GM12878 (cell line): ENCODE results near the gene ZBTB21. TPM values are rescaled to one million over a fixed set of nuclear protein-coding genes. Genes with fewer than 3 reads are reported as not detected.

ENCODE experiments used
- ATAC-seq: fragments of 200-7000 bp; cut with Tn5 transposase; 3 replicates; pipeline ENCODE4 v1.9.1; 2020; ENCODE audit warnings: mild to moderate bottlenecking, moderate library complexity
- BruUV-seq: library from RNA; stranded (reverse); fragments of 400-500 nt; replicated peaks from 2 replicates; lab custom pipeline; 2021; lab: Mats Ljungman, UMichigan
- CTCF ChIA-PET: fragments of 300-600 bp; sonication (Branson Sonifier 250); formaldehyde crosslinking; extraction: SDS; loops from one replicate; lab custom pipeline; 2021; ENCODE audit warnings: inconsistent platforms; lab: Yijun Ruan, JAX
- POLR2A ChIA-PET: fragments of 350-600 bp; formaldehyde crosslinking; extraction: SDS; loops from one replicate; lab custom pipeline; 2021; ENCODE audit warnings: inconsistent platforms; lab: Charles Lee
- RAD21 ChIA-PET: fragments of 300-600 bp; sonication (Branson Sonifier 250); formaldehyde crosslinking; loops from one replicate; lab custom pipeline; 2023; ENCODE audit warnings: antibody characterized with exemption; ENCODE audit not compliant: unreplicated experiment; lab: Charles Lee
- SMC1A ChIA-PET: fragments of 300-600 bp; sonication (Branson Sonifier 250); formaldehyde crosslinking; loops from one replicate; lab custom pipeline; 2023; ENCODE audit not compliant: unreplicated experiment, uncharacterized antibody; lab: Charles Lee
- DNase-seq: peaks from one replicate; pipeline ENCODE4 v3.0.0-alpha.2; 2011; ENCODE audit warnings: low read depth, low spot score
- FAIRE-seq: peaks from 3 replicates; lab custom pipeline; 2011; peaks lifted over from hg19 to GRCh38; lab: Jason Lieb, UNC
- H2AFZ ChIP-seq: 2 replicates; pipeline ENCODE4 v1.6.0; 2011; ENCODE audit warnings: low read depth, low read length, control low read depth; ENCODE audit not compliant: control insufficient read depth
- H3K27ac ChIP-seq: 2 replicates; pipeline ENCODE4 v1.5.1; 2011; ENCODE audit warnings: control low read depth; ENCODE audit not compliant: control insufficient read depth, insufficient read depth
- H3K27me3 ChIP-seq, 2 experiments: replicated peaks in 1 of 2; 2 replicates each; pipeline versions ENCODE4 v1.6.0 to v1.6.1; 2011; ENCODE audit warnings: low read length in 1 of 2; ENCODE audit not compliant: control insufficient read depth in 2 of 2, insufficient read depth in 2 of 2
- H3K36me3 ChIP-seq, 2 experiments: 2 replicates each; pipeline ENCODE4 v1.5.1; 2011; ENCODE audit warnings: low read length in 1 of 2; ENCODE audit not compliant: control insufficient read depth in 2 of 2, insufficient read depth in 2 of 2
- H3K4me1 ChIP-seq: 2 replicates; pipeline ENCODE4 v1.6.1; 2011; ENCODE audit warnings: mild to moderate bottlenecking, low read length, moderate library complexity, mixed read lengths; ENCODE audit not compliant: control insufficient read depth, insufficient read depth
- H3K4me2 ChIP-seq: 2 replicates; pipeline ENCODE4 v1.6.0; 2011; ENCODE audit warnings: control low read depth; ENCODE audit not compliant: control insufficient read depth, insufficient read depth
- H3K4me3 ChIP-seq: fragments of 200-600 bp; sonication (generic); 2 replicates; pipeline ENCODE4 v1.5.1; 2016
- H3K79me2 ChIP-seq: 2 replicates; pipeline ENCODE4 v1.6.0; 2011; ENCODE audit warnings: low read length; ENCODE audit not compliant: control insufficient read depth, insufficient read depth
- H3K9ac ChIP-seq: 2 replicates; pipeline ENCODE4 v1.8.0; 2011; ENCODE audit warnings: low read length, control low read depth, mixed read lengths; ENCODE audit not compliant: control insufficient read depth, insufficient read depth
- H3K9me3 ChIP-seq: replicated peaks from 3 replicates; pipeline ENCODE4 v1.5.1; 2011; ENCODE audit warnings: mild to moderate bottlenecking, low read length; ENCODE audit not compliant: control insufficient read depth, insufficient read depth
- H4K20me1 ChIP-seq: 2 replicates; pipeline ENCODE4 v1.6.0; 2011; ENCODE audit not compliant: control insufficient read depth, insufficient read depth
- IKZF1 ChIP-seq: fragments of 450-650 bp; conservative IDR thresholded peaks from 2 replicates; pipeline ENCODE4 v1.6.1; 2017; ENCODE audit warnings: antibody characterized with exemption, mild to moderate bottlenecking
- NR2C2 ChIP-seq: IDR thresholded peaks from 2 replicates; pipeline ENCODE4 v1.6.1; 2011; ENCODE audit warnings: borderline replicate concordance, low read depth; ENCODE audit not compliant: control insufficient read depth, insufficient read length
- PAX5 ChIP-seq: IDR thresholded peaks from 2 replicates; pipeline ENCODE4 v1.6.1; 2011; ENCODE audit warnings: low read depth, low read length, borderline replicate concordance
- SIN3A ChIP-seq: IDR thresholded peaks from 2 replicates; pipeline ENCODE4 v1.6.1; 2012; ENCODE audit warnings: low read depth, low read length, improper control_type of control experiment
- WGBS: methylation state at CpG from one replicate; pipeline ENCODE4 v1.1.6; 2016; ENCODE audit warnings: low lambda C conversion rate; ENCODE audit not compliant: insufficient replicate concordance, insufficient coverage; ENCODE audit errors: missing lambda C conversion rate; 5-methylcytosine and 5-hydroxymethylcytosine counted together
- in situ Hi-C: fragments of 300-500 bp; cut with MboI; formaldehyde crosslinking; loops from 9 replicates; pipeline ENCODE4 v1.14.3; 2018; ENCODE audit warnings: mixed read lengths
- intact Hi-C: fragments of 100-400 bp; cut with micrococcal nuclease; formaldehyde crosslinking; loops from one replicate; pipeline ENCODE4 v1.14.2; 2022; ENCODE audit not compliant: unreplicated experiment
- polyA plus RNA-seq, 11 experiments: library from polyadenylated mRNA; depleted of rRNA in 4 of 11; unstranded in 6 of 11; stranded (reverse) in 5 of 11; fragments of >200 nt; fragmentation: Nextera tagmentation in 4 of 11; fragmentation: Illumina TruSeq in 1 of 11; extraction: Ambion mirVana in 4 of 11; extraction: Trizol in 1 of 11; gene quantifications; 1 replicate in 1 of 11; 2 replicates in 10 of 11; pipeline versions ENCODE4 v1.2.1 to v1.2.3, GENCODE V29; 2011 to 2016; ENCODE audit warnings: inconsistent platforms in 2 of 11, missing spikeins in 2 of 11, low read depth in 1 of 11
- total RNA-seq, 4 experiments: library from RNA; depleted of rRNA in 3 of 4; stranded (reverse); fragments of >200 nt in 3 of 4; fragmentation: Illumina TruSeq in 1 of 4; extraction: Trizol in 1 of 4; gene quantifications; 2 replicates each; pipeline versions ENCODE4 v1.2.1 to v1.2.3, GENCODE V29; 2013 to 2021
- TF ChIP-seq, protein P1 (sequence below): fragments of 450-650 bp; IDR thresholded peaks from 2 replicates; pipeline ENCODE4 v1.6.1; 2014; ENCODE audit warnings: mild to moderate bottlenecking

The ZBTB21 gene
- total and polyA plus RNA-seq, 10 of the 15 experiments (the other 5 are each of a cell fraction or from before 2014, with no cell fraction given) = 1.8 to 21.6 (median 10.6) TPM

DNA sequence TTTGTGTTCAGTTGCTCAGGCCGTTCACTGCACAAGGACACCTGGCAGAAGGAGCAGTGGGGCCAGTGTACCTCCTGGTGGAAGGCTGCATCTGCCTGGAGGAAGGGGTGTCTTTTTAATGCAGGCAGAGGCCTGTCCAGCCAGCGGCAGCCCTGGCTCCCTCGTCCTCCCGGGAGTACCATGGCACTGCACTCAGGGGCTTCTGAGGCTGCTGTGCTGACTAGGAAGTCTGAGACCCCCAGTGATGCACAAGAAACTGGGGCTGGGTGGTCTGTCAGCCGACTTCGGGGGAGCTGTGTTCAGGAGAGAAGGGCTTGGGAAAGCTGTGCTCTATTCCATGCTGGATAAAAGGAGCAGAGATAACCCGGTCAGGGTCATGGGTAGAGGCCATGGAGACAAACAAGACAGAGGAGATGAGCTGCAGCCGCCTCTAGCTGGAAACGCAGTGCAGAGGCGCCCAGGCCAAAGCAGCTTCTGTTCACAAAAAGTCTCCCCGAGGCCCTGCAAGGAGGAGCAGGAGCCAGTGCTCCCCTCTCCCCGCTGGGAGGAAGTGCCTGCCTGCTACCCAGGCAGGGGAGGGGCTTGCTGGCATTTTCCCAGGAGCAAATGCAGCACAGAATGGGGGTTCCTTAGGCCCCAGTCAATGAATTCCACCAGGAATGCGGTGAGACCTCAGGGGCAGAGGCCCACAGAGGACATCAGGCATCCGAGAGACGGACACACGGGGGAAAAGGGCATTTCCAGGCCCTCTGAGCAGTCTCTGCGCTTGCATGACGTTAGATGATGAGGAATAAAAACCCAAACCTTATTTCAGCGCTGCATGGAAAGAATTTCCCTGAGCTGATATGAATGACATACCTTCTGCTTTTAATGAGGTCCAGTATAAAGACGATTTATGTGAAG, 39.2 kb downstream of the ZBTB21 start:
- ATAC-seq (no peak), FAIRE-seq (no peak)
- H3K36me3 ChIP-seq = no peaks in the 10 kb centered on the region
- H3K4me2 ChIP-seq = no peak overlapping the region
- no peaks in the 10 kb centered on the region for H4K20me1 ChIP-seq
- H3K9ac ChIP-seq = no peak overlapping the region
- ChIA-PET RAD21 (no interaction called here), POLR2A (no interaction called here), SMC1A (no interaction called here)
- no peak overlapping the region for H3K4me3 ChIP-seq
- H3K9me3 ChIP-seq = no peaks in the 10 kb centered on the region; the same call in 2 of the 3 replicates
- intact Hi-C loops = no loop called here
- no peak overlapping the region for H3K27ac ChIP-seq
- BruUV-seq = no TSS peak
- TF ChIP-seq SIN3A = no peak
- TF ChIP-seq, protein P1, sequence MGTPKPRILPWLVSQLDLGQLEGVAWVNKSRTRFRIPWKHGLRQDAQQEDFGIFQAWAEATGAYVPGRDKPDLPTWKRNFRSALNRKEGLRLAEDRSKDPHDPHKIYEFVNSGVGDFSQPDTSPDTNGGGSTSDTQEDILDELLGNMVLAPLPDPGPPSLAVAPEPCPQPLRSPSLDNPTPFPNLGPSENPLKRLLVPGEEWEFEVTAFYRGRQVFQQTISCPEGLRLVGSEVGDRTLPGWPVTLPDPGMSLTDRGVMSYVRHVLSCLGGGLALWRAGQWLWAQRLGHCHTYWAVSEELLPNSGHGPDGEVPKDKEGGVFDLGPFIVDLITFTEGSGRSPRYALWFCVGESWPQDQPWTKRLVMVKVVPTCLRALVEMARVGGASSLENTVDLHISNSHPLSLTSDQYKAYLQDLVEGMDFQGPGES = no peak
- no peak for TF ChIP-seq IKZF1
- TF ChIP-seq PAX5 = no peak
- TF ChIP-seq NR2C2 = no peak
- TF ChIP-seq, all 136 proteins: peak for 0
- Histone ChIP-seq H3K4me1 (peaks cover 7% of the 10 kb centered on the region), H3K79me2 (no peaks in the 10 kb centered on the region), H3K27me3 (no peaks in the 10 kb centered on the region), H2AFZ (no peak overlapping the region)
- in situ Hi-C loops = no loop called here
- WGBS = 78% methylated on average over 20 of the region's 20 CpGs
- CTCF ChIA-PET = interaction anchor here (0.6 to 1.2 kb wide), 2 partner anchors 147 to 154 kb away, joined by 3 read pairs; no protein-coding TSS in a partner anchor
- DNase-seq = no peak
